OCI-LY3 (cell line): Measurements from ENCODE around the gene TGFBR3L.
A peak's percentile ranks its signal among the peaks of the same experiment; 100 is the strongest.
"Not testable (repeated sequence)": the region's sequence is repeated elsewhere in the genome, so short reads cannot be mapped to it uniquely, and the experiment has no call there.

Source experiments
- H2AFZ ChIP-seq: fragments of 200-600, 300-600 bp; shearing (Covaris generic); 2 replicates; pipeline ENCODE4 v1.6.0; 2014; ENCODE audit warnings: antibody characterized with exemption, low read depth, low read length
- H3K27ac ChIP-seq: fragments of 200-600, 300-600 bp; sonication (generic); 2 replicates; pipeline ENCODE4 v1.5.1; 2014; ENCODE audit warnings: mild to moderate bottlenecking, low read length, moderate library complexity, mixed read lengths
- H3K27me3 ChIP-seq: fragments of 200-600, 300-600 bp; sonication (generic); 2 replicates; pipeline ENCODE4 v1.6.1; 2014; ENCODE audit warnings: low read depth, low read length, mixed read lengths
- H3K36me3 ChIP-seq: fragments of 200-600, 300-600 bp; sonication (generic); replicated peaks from 2 replicates; pipeline ENCODE3; 2014; ENCODE audit warnings: low read depth, low read length, mixed read lengths
- H3K4me1 ChIP-seq: fragments of 300-600, 200-600 bp; sonication (generic); 2 replicates; pipeline ENCODE4 v1.6.1; 2014; ENCODE audit warnings: low read length, mixed read lengths
- H3K4me2 ChIP-seq: fragments of 200-600, 300-600 bp; sonication (generic); 2 replicates; pipeline ENCODE4 v1.6.1; 2014; ENCODE audit warnings: low read length, mixed read lengths
- H3K4me3 ChIP-seq: fragments of 300-600, 200-600 bp; sonication (generic); 2 replicates; pipeline ENCODE4 v1.5.1; 2014; ENCODE audit warnings: antibody characterized with exemption, mild to moderate bottlenecking, low read length, moderate library complexity
- H3K79me2 ChIP-seq: fragments of 300-600, 200-600 bp; shearing (Covaris generic); 2 replicates; pipeline ENCODE4 v1.6.1; 2014; ENCODE audit warnings: mild to moderate bottlenecking, low read length, mixed read lengths
- H3K9ac ChIP-seq: fragments of 300-600, 200-600 bp; shearing (Covaris generic); 2 replicates; pipeline ENCODE4 v1.6.0; 2014; ENCODE audit warnings: mild to moderate bottlenecking, low read length, moderate library complexity
- H3K9me3 ChIP-seq: fragments of 200-600, 300-600 bp; shearing (Covaris generic); 2 replicates; pipeline ENCODE4 v1.6.1; 2014; ENCODE audit warnings: low read length, mixed read lengths; ENCODE audit not compliant: insufficient read depth
- H4K20me1 ChIP-seq: fragments of 200-600, 300-600 bp; sonication (generic); 2 replicates; pipeline ENCODE4 v1.6.1; 2016; ENCODE audit warnings: low read length, mixed read lengths; ENCODE audit not compliant: insufficient read depth
- CTCF ChIP-seq: fragments of 200-600, 300-600 bp; sonication (generic); IDR thresholded peaks from 2 replicates; pipeline ENCODE4 v1.5.1; 2014; ENCODE audit warnings: antibody characterized with exemption, low read length, low read depth
- EZH2phosphoT487 ChIP-seq: fragments of 200-600 bp; shearing (Covaris generic); IDR thresholded peaks from 2 replicates; pipeline ENCODE4 v1.6.1; 2018; ENCODE audit warnings: antibody characterized with exemption, mixed run types, low read depth

Gene TGFBR3L

GRCh38 chr19:7928741-7929701 is 14.4 kb downstream of the TGFBR3L start:
- Histone ChIP-seq H4K20me1 (0 out of 2 replicates have a peak, but pooled peaks cover 3% of the 10 kb centered on the region), H3K9me3 (no peaks in the 10 kb centered on the region), H3K79me2 (no peaks in the 10 kb centered on the region), H3K4me2 (no peak overlapping the region), H2AFZ (no peak overlapping the region), H3K27me3 (no peaks in the 10 kb centered on the region), H3K27ac (no peak overlapping the region), H3K4me1 (no peaks in the 10 kb centered on the region), H3K4me3 (no peak overlapping the region), H3K9ac (no peak overlapping the region), H3K36me3 (peaks cover 46% of the 10 kb centered on the region)
- TF ChIP-seq EZH2phosphoT487, result no peak
- TF ChIP-seq CTCF, result peak; percentile 43

GRCh38 chr19:7930030-7930429 is 15.4 kb downstream of the TGFBR3L start:
- not testable (repeated sequence) for H4K20me1 ChIP-seq, H3K9me3 ChIP-seq, H3K27me3 ChIP-seq, H3K9ac ChIP-seq, H2AFZ ChIP-seq, H3K4me3 ChIP-seq, H3K4me1 ChIP-seq, H3K79me2 ChIP-seq, H3K27ac ChIP-seq, H3K4me2 ChIP-seq
- H3K36me3 ChIP-seq, result peaks cover 52% of the 10 kb centered on the region

- no peak overlapping the region for H3K4me2 ChIP-seq
- no peak for TF ChIP-seq EZH2phosphoT487
- no peak for TF ChIP-seq CTCF
- H3K36me3 ChIP-seq, result peaks cover 56% of the 10 kb centered on the region
- no peaks in the 10 kb centered on the region for H3K9me3 ChIP-seq
- H3K27ac ChIP-seq, result no peak overlapping the region
- H4K20me1 ChIP-seq, result 0 out of 2 replicates have a peak, but pooled peaks cover 3% of the 10 kb centered on the region
- no peak overlapping the region for H2AFZ ChIP-seq
- no peaks in the 10 kb centered on the region; the same call in 1 of the 2 replicates for H3K79me2 ChIP-seq
- no peak overlapping the region for H3K9ac ChIP-seq
- no peaks in the 10 kb centered on the region for H3K4me1 ChIP-seq
- no peak overlapping the region for H3K4me3 ChIP-seq
- no peaks in the 10 kb centered on the region for H3K27me3 ChIP-seq
Measured at GRCh38 chr19:7930765-7931164, 16.1 kb downstream of the TGFBR3L start.

- no peak for TF ChIP-seq EZH2phosphoT487
- TF ChIP-seq CTCF, result no peak
- H3K9ac ChIP-seq, result no peak overlapping the region
- H4K20me1 ChIP-seq, result 0 out of 2 replicates have a peak, but pooled peaks cover 3% of the 10 kb centered on the region
- H2AFZ ChIP-seq, result no peak overlapping the region
- peaks cover 57% of the 10 kb centered on the region for H3K36me3 ChIP-seq
- H3K27ac ChIP-seq, result no peak overlapping the region
- H3K4me3 ChIP-seq, result no peak overlapping the region
- no peaks in the 10 kb centered on the region; the same call in 1 of the 2 replicates for H3K79me2 ChIP-seq
- no peaks in the 10 kb centered on the region for H3K4me1 ChIP-seq
- H3K9me3 ChIP-seq, result no peaks in the 10 kb centered on the region
- no peak overlapping the region for H3K4me2 ChIP-seq
- H3K27me3 ChIP-seq, result no peaks in the 10 kb centered on the region
Measured at GRCh38 chr19:7931221-7932061, 16.8 kb downstream of the TGFBR3L start.
